GM12873 (cell line): Measurements from ENCODE around the gene PPFIA1.

Experiments used
- TF ChIP-seq, protein P1 (sequence below): IDR thresholded peaks from 2 replicates; pipeline ENCODE4 v1.5.1; 2012; ENCODE audit warnings: low read depth, mild to moderate bottlenecking, moderate library complexity, low read length, control low read depth; ENCODE audit not compliant: insufficient read depth; ENCODE audit errors: missing control alignments

PPFIA1 gene

DNA sequence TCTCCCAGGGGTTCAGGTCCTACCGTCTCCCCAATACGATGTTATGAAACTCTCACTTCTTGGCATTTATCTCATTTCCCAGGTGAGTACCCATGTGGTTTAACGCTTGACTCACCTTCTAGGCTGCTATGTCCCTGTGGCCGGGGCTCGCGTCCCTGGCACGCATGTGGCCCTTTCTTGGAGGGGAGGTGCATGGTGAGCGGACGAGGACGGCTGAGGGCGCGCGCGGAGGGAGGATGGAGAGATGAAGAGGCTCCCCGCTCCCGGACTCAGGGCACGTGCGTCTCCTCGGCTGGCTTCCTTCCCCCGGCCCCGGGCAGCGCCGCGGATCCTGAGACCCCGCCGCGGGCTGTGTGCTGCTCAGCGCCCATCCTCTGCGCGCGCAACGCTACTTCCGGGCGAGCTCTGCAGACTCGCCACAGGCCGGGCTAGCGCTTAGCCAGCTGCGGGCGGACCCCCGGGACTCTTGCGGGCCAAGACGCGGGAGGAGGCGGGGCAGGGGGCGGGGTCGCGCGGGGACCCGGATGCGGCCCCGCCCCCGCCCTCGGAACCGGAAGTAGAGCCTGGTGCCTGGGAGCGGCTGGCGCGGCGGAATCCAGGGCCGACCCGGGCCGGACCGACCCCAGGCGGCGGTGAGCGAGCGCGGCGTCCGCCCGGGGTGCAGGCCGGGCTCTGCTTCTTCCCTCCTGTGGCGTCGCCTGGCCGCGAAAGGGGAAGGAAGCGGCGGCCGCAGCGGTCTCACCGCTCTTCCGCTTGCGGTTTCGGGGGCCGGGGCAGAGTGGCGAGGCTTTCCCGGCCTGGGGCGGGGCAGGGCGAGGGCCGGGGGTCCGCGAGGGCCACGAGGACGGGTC lies 127.7 kb downstream of the PPFIA1 start, which contains the start of gene CTTN:
CTTN (plus strand) TSS at position 547 of the 851 bp plus-strand sequence. CDS start 8,769 bp downstream, outside the sequence.
- TF ChIP-seq, protein P1, sequence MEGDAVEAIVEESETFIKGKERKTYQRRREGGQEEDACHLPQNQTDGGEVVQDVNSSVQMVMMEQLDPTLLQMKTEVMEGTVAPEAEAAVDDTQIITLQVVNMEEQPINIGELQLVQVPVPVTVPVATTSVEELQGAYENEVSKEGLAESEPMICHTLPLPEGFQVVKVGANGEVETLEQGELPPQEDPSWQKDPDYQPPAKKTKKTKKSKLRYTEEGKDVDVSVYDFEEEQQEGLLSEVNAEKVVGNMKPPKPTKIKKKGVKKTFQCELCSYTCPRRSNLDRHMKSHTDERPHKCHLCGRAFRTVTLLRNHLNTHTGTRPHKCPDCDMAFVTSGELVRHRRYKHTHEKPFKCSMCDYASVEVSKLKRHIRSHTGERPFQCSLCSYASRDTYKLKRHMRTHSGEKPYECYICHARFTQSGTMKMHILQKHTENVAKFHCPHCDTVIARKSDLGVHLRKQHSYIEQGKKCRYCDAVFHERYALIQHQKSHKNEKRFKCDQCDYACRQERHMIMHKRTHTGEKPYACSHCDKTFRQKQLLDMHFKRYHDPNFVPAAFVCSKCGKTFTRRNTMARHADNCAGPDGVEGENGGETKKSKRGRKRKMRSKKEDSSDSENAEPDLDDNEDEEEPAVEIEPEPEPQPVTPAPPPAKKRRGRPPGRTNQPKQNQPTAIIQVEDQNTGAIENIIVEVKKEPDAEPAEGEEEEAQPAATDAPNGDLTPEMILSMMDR: no peak

DNA sequence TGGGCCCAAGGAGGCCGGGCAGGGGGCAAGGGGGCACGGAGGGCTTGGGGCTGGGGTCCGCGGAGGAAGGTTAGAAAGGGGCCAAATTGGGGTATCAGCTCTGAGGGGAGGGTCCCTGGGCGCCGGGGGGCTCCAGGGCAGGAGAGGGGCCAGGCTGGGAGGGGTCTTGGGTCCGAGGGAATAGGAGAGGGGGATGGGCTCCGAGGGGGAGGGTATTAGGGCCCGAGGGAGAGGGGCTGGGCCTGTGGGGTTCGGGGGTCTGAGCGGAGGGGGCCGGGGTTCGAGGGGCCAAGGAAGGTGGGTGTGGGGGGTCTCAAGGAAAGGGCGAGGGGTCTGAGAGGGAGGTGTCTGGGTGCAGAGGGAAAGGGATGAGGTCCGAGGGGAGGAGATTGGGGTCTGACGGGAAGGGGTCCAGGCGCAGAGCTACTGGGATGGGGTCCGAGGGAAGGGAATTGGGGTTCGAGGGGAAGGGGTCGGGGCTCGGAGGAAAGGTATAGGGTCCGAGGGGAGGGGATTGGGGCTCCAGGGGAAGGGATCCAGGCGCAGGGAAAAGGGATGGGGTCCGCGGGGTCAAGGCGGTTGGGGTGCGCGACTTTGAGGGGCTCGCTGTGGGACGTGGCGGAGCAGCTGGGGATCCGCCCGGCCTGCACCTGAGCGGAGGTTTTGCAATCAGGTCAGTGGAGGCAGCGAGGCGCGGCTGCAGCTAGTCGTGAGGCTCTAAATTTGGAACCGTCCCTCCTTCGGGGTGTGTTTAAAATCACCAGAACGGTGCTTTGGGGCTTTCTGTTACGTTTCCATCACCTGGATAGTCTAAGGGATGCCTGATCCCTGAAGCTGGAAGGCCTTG lies 128.6 kb downstream of the PPFIA1 start:
- TF ChIP-seq, protein P1: no peak

DNA sequence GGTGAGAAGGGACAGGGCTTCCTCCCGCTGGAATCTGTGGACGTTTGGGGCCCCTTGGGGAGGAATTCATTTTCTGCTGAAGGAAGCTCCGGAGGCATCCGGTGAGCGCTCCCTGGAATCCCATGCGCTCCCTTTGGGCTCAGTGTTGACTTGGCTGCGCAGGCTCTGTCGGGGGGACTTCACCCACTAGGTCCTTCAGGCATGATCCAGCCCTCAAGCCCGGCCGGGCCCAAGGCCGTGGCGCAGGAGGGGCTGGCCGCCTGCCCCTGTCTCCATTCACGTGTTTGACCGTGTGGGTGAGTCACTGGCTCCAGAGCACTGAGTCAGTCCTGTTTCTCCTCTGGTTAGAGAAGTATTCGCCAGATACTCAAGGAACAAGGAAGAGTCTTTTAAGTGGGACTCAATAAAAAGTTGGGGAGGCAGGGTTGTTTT lies 129.2 kb downstream of the PPFIA1 start:
- TF ChIP-seq, protein P1: no peak

DNA sequence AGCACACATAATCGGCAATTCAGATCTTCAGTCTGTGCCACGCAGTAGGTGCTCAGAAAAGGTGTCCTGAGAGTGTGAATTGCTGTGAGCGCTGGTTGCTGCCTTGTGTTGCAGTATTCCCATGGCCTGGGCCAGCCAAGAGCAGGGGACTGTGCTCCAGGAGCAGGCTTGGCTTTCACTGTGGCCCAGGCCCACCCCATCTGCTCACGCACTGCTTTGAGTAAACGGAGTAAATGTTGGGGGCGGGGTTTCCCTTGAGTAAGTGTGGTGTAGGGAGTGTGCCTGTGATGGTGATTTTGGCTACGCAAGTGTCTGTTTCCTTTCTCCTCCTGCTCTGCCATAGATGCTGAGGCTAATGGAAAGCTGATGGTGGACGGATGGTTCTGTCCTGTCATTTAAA lies 130.2 kb downstream of the PPFIA1 start:
- TF ChIP-seq, protein P1: no peak

DNA sequence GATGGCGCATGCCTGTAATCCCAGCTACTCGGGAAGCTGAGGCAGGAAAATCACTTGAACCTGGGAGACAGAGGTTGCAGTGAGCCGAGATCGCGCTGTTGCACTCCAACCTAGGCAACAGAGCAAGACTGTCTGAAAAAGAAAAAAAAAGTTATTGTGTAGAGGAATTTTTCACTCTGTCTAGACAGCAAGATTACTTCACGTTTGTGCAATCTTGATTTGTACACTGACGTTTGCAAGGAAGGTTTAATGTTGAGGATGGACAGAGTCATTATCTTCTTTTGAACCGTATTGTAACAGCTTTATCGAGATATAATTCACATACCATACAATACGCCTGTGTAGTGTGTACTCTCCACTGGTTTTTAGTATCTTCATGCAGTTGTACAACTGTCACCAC lies 131.5 kb downstream of the PPFIA1 start:
- TF ChIP-seq, protein P1: no peak

DNA sequence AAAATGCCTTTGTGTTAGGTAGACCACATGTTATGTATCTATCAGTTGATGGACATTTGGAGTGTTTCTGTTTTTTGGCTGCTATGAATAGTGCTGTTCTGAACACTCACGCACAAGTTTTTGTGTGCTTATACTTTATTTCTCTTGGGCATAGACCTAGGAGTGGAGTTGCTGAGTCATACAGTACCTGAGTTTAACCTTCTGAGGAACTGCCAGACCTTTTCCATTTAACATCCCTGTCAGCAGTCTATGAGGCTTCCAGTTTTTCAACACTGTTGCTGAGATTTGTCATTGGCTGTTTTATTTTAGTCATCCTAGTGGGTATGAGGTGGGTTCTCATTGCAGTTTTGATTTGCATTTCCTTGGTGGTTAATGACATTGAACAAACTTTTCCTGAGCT lies 132.2 kb downstream of the PPFIA1 start:
- TF ChIP-seq, protein P1: no peak

DNA sequence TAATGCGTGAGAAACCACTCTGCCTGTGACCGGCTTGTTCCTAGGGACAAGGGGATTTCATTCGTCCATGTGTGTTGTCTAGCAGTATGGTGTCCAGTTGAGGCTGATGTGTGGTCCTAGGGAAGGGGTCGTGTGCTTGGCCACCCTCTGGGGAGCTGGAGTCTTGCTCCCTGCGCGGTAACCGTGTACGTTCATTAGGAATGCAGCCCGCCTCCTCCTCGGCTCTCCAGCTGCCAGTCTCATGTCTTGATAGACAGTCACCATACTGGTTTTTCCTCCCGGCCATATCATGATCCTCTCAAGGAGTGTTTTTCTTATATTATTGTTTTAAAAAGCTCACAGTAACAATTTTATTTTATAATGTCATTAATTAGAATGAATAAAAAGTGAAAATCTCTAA lies 133.8 kb downstream of the PPFIA1 start:
- TF ChIP-seq, protein P1: no peak
